HUES6 (cell line): ENCODE measurements around the gene GPAM.
"Not testable (repeated sequence)": the region's sequence is repeated elsewhere in the genome, so short reads cannot be mapped to it uniquely, and the experiment has no call there.

Experiments
- H3K27ac ChIP-seq: 2 replicates; pipeline ENCODE4 v1.7.0; 2013; ENCODE audit warnings: low read depth, mild to moderate bottlenecking, low read length, inconsistent platforms
- H3K27me3 ChIP-seq: 2 replicates; pipeline ENCODE4 v1.6.1; 2013; ENCODE audit warnings: low read length; ENCODE audit not compliant: control insufficient read depth, insufficient read depth
- H3K36me3 ChIP-seq: 2 replicates; pipeline ENCODE4 v1.6.1; 2013; ENCODE audit warnings: low read length; ENCODE audit not compliant: control insufficient read depth, insufficient read depth
- H3K4me1 ChIP-seq: 2 replicates; pipeline ENCODE4 v1.6.1; 2013; ENCODE audit warnings: low read length; ENCODE audit not compliant: control insufficient read depth, insufficient read depth
- H3K4me3 ChIP-seq: 2 replicates; pipeline ENCODE4 v1.5.1; 2013; ENCODE audit warnings: low read depth, low read length
- H3K9ac ChIP-seq: one replicate; pipeline ENCODE4 v1.6.1; 2013; ENCODE audit warnings: mild to moderate bottlenecking, low read length
- H3K9me3 ChIP-seq: 2 replicates; pipeline ENCODE4 v1.6.1; 2013; ENCODE audit warnings: low read depth, low read length; ENCODE audit not compliant: control insufficient read depth, insufficient read depth

GPAM gene

GRCh38 chr10:112131996-112132395 is 51.6 kb downstream of the GPAM start:
- Histone ChIP-seq H3K4me3 (no peak overlapping the region), H3K9me3 (no peaks in the 10 kb centered on the region), H3K27ac (no peak overlapping the region), H3K4me1 (no peaks in the 10 kb centered on the region), H3K36me3 (no peaks in the 10 kb centered on the region), H3K9ac (no peak overlapping the region), H3K27me3 (no peaks in the 10 kb centered on the region)

DNA sequence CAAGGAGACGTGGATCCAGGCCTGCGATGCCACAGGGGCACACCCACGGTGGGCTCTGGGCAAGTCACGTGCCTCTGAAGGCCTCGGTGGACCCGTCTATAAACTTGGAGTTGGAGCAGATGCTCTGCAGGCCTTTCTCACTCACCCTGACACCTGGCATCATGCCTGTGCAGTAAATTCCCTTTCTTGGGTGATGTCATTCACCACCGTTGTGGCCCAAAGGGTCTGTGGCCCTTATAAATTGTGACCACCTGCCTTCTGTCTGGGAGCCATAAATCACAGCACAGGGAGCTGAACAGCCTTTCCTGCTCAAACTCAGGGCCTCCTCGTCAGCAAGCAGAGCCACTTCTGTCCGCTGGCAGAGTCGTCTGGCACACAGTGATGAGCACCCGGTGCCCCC is 52.2 kb downstream of the GPAM start:
- no peak overlapping the region for H3K4me3 ChIP-seq
- H3K27me3 ChIP-seq, result no peaks in the 10 kb centered on the region
- H3K27ac ChIP-seq, result no peak overlapping the region
- no peaks in the 10 kb centered on the region for H3K36me3 ChIP-seq
- H3K9me3 ChIP-seq, result no peaks in the 10 kb centered on the region
- H3K9ac ChIP-seq, result no peak overlapping the region
- H3K4me1 ChIP-seq, result no peaks in the 10 kb centered on the region

GRCh38 chr10:112126901-112127300 is 56.7 kb downstream of the GPAM start:
- Histone ChIP-seq H3K4me1 (no peaks in the 10 kb centered on the region), H3K36me3 (no peaks in the 10 kb centered on the region), H3K9me3 (no peaks in the 10 kb centered on the region), H3K4me3 (no peak overlapping the region), H3K27ac (no peak overlapping the region), H3K9ac (no peak overlapping the region), H3K27me3 (no peaks in the 10 kb centered on the region)

GRCh38 chr10:112126172-112126571 is 57.4 kb downstream of the GPAM start:
- no peak overlapping the region for H3K4me3 ChIP-seq
- no peaks in the 10 kb centered on the region for H3K36me3 ChIP-seq
- no peaks in the 10 kb centered on the region for H3K27me3 ChIP-seq
- no peaks in the 10 kb centered on the region for H3K9me3 ChIP-seq
- H3K27ac ChIP-seq, result no peak overlapping the region
- H3K9ac ChIP-seq, result no peak overlapping the region
- no peaks in the 10 kb centered on the region for H3K4me1 ChIP-seq

- Histone ChIP-seq H3K4me1 (no peaks in the 10 kb centered on the region), H3K27me3 (no peaks in the 10 kb centered on the region), H3K36me3 (no peaks in the 10 kb centered on the region), H3K27ac (no peak overlapping the region), H3K4me3 (no peak overlapping the region), H3K9ac (no peak overlapping the region), H3K9me3 (no peaks in the 10 kb centered on the region)
Observed at GRCh38 chr10:112124866-112125265, 58.7 kb downstream of the GPAM start.

- no peak overlapping the region for H3K9ac ChIP-seq
- H3K36me3 ChIP-seq, result no peaks in the 10 kb centered on the region
- H3K27ac ChIP-seq, result no peak overlapping the region
- H3K27me3 ChIP-seq, result no peaks in the 10 kb centered on the region
- H3K9me3 ChIP-seq, result no peaks in the 10 kb centered on the region
- no peak overlapping the region for H3K4me3 ChIP-seq
- no peaks in the 10 kb centered on the region for H3K4me1 ChIP-seq
Observed at GRCh38 chr10:112122827-112123226, 60.7 kb downstream of the GPAM start.

DNA sequence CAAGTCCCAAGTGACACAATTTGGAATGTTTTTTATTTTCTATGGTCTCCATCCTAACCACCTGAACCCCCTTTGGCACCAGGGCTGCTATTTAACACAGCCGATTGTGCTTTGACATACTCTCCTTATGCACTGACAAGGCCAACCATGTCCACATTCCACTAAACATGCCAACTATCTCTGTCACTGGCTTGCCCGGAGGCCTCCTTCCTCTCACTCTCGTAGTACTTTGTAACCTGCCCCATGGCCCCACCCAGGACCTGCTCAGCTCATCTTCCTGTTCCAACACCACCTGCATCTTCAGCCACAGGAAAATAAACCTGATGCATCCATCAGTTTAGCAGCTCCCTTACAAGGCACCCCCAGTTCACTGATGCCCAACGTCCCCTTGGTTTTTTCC is 63.1 kb downstream of the GPAM start:
- H3K27ac ChIP-seq, result no peak overlapping the region
- no peaks in the 10 kb centered on the region for H3K4me1 ChIP-seq
- H3K36me3 ChIP-seq, result no peaks in the 10 kb centered on the region
- H3K9ac ChIP-seq, result no peak overlapping the region
- no peaks in the 10 kb centered on the region for H3K9me3 ChIP-seq
- H3K27me3 ChIP-seq, result no peaks in the 10 kb centered on the region
- H3K4me3 ChIP-seq, result no peak overlapping the region

DNA sequence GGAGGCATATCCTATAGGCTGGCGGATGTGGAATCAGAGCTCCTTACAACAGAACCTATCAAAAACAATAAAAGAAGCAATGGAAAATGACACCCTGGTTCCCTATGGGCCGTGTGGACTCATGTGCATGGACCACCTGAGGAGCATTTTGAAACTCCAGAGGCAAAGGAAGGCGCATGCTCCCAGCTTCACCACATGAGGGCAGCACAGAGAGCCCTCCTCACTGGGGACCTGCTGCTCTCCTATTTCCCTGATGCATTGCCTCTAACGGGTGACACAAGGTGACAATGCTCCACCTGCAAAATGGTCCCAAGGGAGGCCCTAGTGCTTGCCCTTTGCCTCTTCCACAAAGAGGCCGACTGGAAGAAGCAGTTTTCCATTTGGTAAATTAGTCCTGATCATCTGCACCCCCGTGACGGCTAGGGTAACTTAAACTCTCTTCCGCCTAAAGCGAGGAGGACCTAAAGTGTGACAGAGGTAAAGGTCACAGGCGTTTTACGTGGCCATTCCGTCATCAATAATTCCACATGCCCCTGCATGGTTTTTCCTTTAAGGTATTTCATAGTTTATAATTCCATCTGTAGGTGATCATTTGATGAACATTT is 67.7 kb downstream of the GPAM start:
- H3K27me3 ChIP-seq, result no peaks in the 10 kb centered on the region
- H3K9ac ChIP-seq, result no peak overlapping the region
- no peaks in the 10 kb centered on the region for H3K9me3 ChIP-seq
- no peak overlapping the region for H3K27ac ChIP-seq
- H3K36me3 ChIP-seq, result no peaks in the 10 kb centered on the region
- H3K4me3 ChIP-seq, result no peak overlapping the region
- no peaks in the 10 kb centered on the region for H3K4me1 ChIP-seq

DNA sequence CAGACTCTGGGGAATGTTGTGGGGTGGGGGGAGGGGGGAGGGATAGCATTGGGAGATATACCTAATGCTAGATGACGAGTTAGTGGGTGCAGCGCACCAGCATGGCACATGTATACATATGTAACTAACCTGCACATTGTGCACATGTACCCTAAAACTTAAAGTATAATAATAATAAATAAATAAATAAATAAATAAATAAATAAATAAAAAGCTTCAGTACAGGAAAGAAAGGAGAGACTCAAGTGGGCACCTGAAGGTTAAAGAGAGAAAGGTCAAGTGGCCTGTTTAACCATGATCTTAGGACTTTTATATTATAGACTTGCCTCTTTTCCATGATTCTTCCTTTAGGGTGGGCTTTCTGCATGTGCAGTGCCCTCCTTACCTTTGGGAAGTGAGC is 73.8 kb downstream of the GPAM start:
- not testable (repeated sequence) for H3K27me3 ChIP-seq, H3K4me1 ChIP-seq, H3K9ac ChIP-seq, H3K27ac ChIP-seq, H3K4me3 ChIP-seq, H3K36me3 ChIP-seq, H3K9me3 ChIP-seq
